Tibial artery (tissue), 4 donors: ENCODE data around the gene CFAP90.

ENCODE experiments used
- DNase-seq, 2 donors: peaks; one replicate each; pipeline ENCODE4 v3.0.0-alpha.2; 2019
- H3K27ac ChIP-seq, 2 donors: fragments of 200-600 bp; sonication (generic) in 1 of 2; 1 replicate in 1 of 2; 2 replicates in 1 of 2; pipeline ENCODE4 v1.5.1; 2018 to 2019; ENCODE audit warnings: mild to moderate bottlenecking in 1 of 2
- H3K27me3 ChIP-seq, 2 donors: fragments of 200-600 bp; sonication (generic) in 1 of 2; one replicate each; pipeline versions ENCODE4 v1.5.1 to v1.6.0; 2016 to 2019
- H3K36me3 ChIP-seq, 3 donors: fragments of 200-600 bp; sonication (generic) in 2 of 3; one replicate each; pipeline ENCODE4 v1.5.1; 2016 to 2019; ENCODE audit warnings: mild to moderate bottlenecking in 2 of 3
- H3K4me1 ChIP-seq, 4 donors: fragments of 200-600 bp; sonication (generic) in 2 of 4; 1 replicate in 3 of 4; 2 replicates in 1 of 4; pipeline ENCODE4 v1.5.1; 2016 to 2019
- H3K4me3 ChIP-seq, 2 donors: fragments of 200-600 bp; sonication (generic) in 1 of 2; 1 replicate in 1 of 2; 2 replicates in 1 of 2; pipeline ENCODE4 v1.5.1; 2018 to 2019; ENCODE audit warnings: mild to moderate bottlenecking in 2 of 2
- H3K9me3 ChIP-seq, 3 donors: fragments of 200-600 bp; sonication (generic) in 1 of 3; one replicate each; pipeline ENCODE4 v1.5.1; 2016 to 2019
- CTCF ChIP-seq, 2 experiments: fragments of 200-600 bp in 1 of 2; fragments of 450-650 bp in 1 of 2; IDR thresholded peaks; one replicate each; pipeline ENCODE4 v1.5.1; 2017 to 2019; ENCODE audit warnings: antibody characterized with exemption in 2 of 2, mild to moderate bottlenecking in 1 of 2, moderate library complexity in 1 of 2
- intact Hi-C: fragments of 100-400 bp; cut with DNase I; formaldehyde crosslinking; loops from one replicate; pipeline ENCODE4 v1.15.0; 2023; ENCODE audit warnings: low total_unique reads

CFAP90 gene

GRCh38 chr5:7784683-7785380 is 66.1 kb downstream of the CFAP90 start:
- no peak overlapping the region for H3K27ac ChIP-seq
- no peaks in the 10 kb centered on the region for H3K9me3 ChIP-seq
- H3K4me1 ChIP-seq, result no peaks in the 10 kb centered on the region
- DNase-seq, result no peak
- H3K36me3 ChIP-seq, result no peaks in the 10 kb centered on the region
- H3K4me3 ChIP-seq, result no peak overlapping the region
- no peaks in the 10 kb centered on the region for H3K27me3 ChIP-seq
- intact Hi-C loops, result no loop called here
- no peak for TF ChIP-seq CTCF (IDR thresholded peaks at IDR 0.05)

GRCh38 chr5:7781899-7782298 is 69.0 kb downstream of the CFAP90 start:
- no peaks in the 10 kb centered on the region for H3K27me3 ChIP-seq
- H3K4me3 ChIP-seq, result no peak overlapping the region
- H3K27ac ChIP-seq, result no peak overlapping the region
- no peak for TF ChIP-seq CTCF (IDR thresholded peaks at IDR 0.05)
- H3K4me1 ChIP-seq, result no peaks in the 10 kb centered on the region
- no peaks in the 10 kb centered on the region for H3K9me3 ChIP-seq
- intact Hi-C loops, result no loop called here
- no peak for DNase-seq
- no peaks in the 10 kb centered on the region for H3K36me3 ChIP-seq
